ENCODE measurements around the gene ASF1A.

DNA sequence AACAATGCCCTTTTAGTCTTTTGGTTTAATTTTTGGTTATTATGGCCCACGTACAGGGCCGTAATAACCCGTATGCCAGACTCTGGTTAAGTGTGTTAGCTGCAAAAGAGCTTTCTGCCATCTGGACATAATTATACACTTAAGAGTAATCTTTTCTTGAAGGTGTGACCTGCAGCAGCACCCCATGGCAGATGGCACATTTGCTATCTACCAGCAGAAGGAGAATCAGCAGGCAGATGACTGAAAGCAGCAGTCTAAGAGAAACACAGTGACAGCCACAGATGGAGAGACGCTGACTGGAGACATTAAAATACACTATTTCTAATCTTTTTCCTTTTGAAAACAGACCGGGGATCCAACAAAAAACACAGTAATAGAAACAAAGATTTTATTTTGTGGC, 18.7 kb downstream of the ASF1A start:
- TF ChIP-seq ZNF230 (CRISPR knock-in tag; IDR thresholded peaks at IDR 0.05) (no peak), JUNB (CRISPR knock-in tag; IDR thresholded peaks at IDR 0.05; ENCODE audit: borderline replicate concordance) (no peak), CTCF (CRISPR knock-in tag; IDR thresholded peaks at IDR 0.05) (no peak), MYC (CRISPR knock-in tag; IDR thresholded peaks at IDR 0.05; ENCODE audit: borderline replicate concordance) (no peak), EZH2 (conservative IDR thresholded peaks at IDR 0.05; ENCODE audit: low read depth, low read length) (no peak), ATF1 (CRISPR knock-in tag; IDR thresholded peaks at IDR 0.05) (no peak), TRAFD1 (CRISPR knock-in tag; IDR thresholded peaks at IDR 0.05; ENCODE audit: borderline replicate concordance) (no peak), ZNF274 (CRISPR knock-in tag; IDR thresholded peaks at IDR 0.05) (no peak), SMAD1 (CRISPR knock-in tag; IDR thresholded peaks at IDR 0.05; ENCODE audit: borderline replicate concordance, low read depth) (no peak)
- TF ChIP-seq, protein P1, sequence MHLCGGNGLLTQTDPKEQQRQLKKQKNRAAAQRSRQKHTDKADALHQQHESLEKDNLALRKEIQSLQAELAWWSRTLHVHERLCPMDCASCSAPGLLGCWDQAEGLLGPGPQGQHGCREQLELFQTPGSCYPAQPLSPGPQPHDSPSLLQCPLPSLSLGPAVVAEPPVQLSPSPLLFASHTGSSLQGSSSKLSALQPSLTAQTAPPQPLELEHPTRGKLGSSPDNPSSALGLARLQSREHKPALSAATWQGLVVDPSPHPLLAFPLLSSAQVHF (CRISPR knock-in tag; IDR thresholded peaks at IDR 0.05) = no peak
- TF ChIP-seq, protein P2, sequence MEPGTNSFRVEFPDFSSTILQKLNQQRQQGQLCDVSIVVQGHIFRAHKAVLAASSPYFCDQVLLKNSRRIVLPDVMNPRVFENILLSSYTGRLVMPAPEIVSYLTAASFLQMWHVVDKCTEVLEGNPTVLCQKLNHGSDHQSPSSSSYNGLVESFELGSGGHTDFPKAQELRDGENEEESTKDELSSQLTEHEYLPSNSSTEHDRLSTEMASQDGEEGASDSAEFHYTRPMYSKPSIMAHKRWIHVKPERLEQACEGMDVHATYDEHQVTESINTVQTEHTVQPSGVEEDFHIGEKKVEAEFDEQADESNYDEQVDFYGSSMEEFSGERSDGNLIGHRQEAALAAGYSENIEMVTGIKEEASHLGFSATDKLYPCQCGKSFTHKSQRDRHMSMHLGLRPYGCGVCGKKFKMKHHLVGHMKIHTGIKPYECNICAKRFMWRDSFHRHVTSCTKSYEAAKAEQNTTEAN (CRISPR knock-in tag; conservative IDR thresholded peaks at IDR 0.05) = no peak
